MM.1S (cell line): ENCODE results near the gene CPEB4.

ENCODE experiments used
- DNase-seq: peaks from one replicate; pipeline ENCODE4 v3.0.0-alpha.2; 2015
- H2AFZ ChIP-seq: fragments of 300-600 bp; sonication (generic); 2 replicates; pipeline ENCODE4 v1.6.0; 2016; ENCODE audit warnings: antibody characterized with exemption, low read length
- H3F3A ChIP-seq: fragments of 300-600 bp; sonication (generic); 2 replicates; pipeline ENCODE4 v1.6.1; 2016; ENCODE audit warnings: mild to moderate bottlenecking, antibody characterized with exemption, low read length, moderate library complexity, mixed read lengths; ENCODE audit not compliant: insufficient read depth
- H3K27ac ChIP-seq: fragments of 300-600 bp; sonication (generic); 2 replicates; pipeline ENCODE4 v1.5.1; 2016; ENCODE audit warnings: mild to moderate bottlenecking, low read length
- H3K27me3 ChIP-seq: fragments of 300-600 bp; sonication (generic); replicated peaks from 2 replicates; pipeline ENCODE4 v1.6.0; 2016; ENCODE audit warnings: low read length; ENCODE audit not compliant: insufficient read depth
- H3K36me3 ChIP-seq: fragments of 300-600 bp; sonication (generic); replicated peaks from 2 replicates; pipeline ENCODE4 v1.6.1; 2016; ENCODE audit warnings: mild to moderate bottlenecking, low read length, mixed read lengths; ENCODE audit not compliant: insufficient read depth
- H3K4me1 ChIP-seq: fragments of 300-600 bp; sonication (generic); 2 replicates; pipeline ENCODE4 v1.6.1; 2016; ENCODE audit warnings: low read length, mixed read lengths
- H3K4me2 ChIP-seq: fragments of 300-600 bp; sonication (generic); 2 replicates; pipeline ENCODE4 v1.6.0; 2016; ENCODE audit warnings: low read depth, low read length
- H3K4me3 ChIP-seq: fragments of 300-600 bp; sonication (generic); 2 replicates; pipeline ENCODE4 v1.5.1; 2016; ENCODE audit warnings: low read length, mixed read lengths
- H3K79me2 ChIP-seq: fragments of 300-600 bp; sonication (generic); 2 replicates; pipeline ENCODE4 v1.6.1; 2016; ENCODE audit warnings: mixed run types, low read length, mixed read lengths
- H3K9ac ChIP-seq: fragments of 300-600 bp; sonication (generic); 2 replicates; pipeline ENCODE4 v1.6.1; 2016; ENCODE audit warnings: low read length, mixed read lengths
- H3K9me2 ChIP-seq: fragments of 300-600 bp; sonication (generic); replicated peaks from 2 replicates; pipeline ENCODE4 v1.6.1; 2016; ENCODE audit warnings: mild to moderate bottlenecking, low read length, mixed read lengths; ENCODE audit not compliant: insufficient read depth
- H3K9me3 ChIP-seq: fragments of 300-600 bp; sonication (generic); replicated peaks from 2 replicates; pipeline ENCODE4 v1.6.1; 2016; ENCODE audit warnings: mild to moderate bottlenecking, low read length, mixed read lengths; ENCODE audit not compliant: insufficient read depth
- H4K20me1 ChIP-seq: fragments of 300-600 bp; sonication (generic); 2 replicates; pipeline ENCODE4 v1.6.1; 2016; ENCODE audit warnings: mild to moderate bottlenecking, low read length, moderate library complexity, mixed read lengths; ENCODE audit not compliant: insufficient read depth
- CTCF ChIP-seq: fragments of 300-600 bp; sonication (generic); IDR thresholded peaks from 2 replicates; pipeline ENCODE4 v1.5.1; 2016; ENCODE audit warnings: antibody characterized with exemption, low read length, mixed read lengths
- EZH2 ChIP-seq: fragments of 300-600 bp; sonication (generic); optimal IDR thresholded peaks from 2 replicates; pipeline ENCODE3; 2017; ENCODE audit warnings: low read depth, mild to moderate bottlenecking, antibody characterized with exemption, low read length, mixed read lengths
- EZH2phosphoT487 ChIP-seq: fragments of 300-600 bp; sonication (generic); IDR thresholded peaks from 2 replicates; pipeline ENCODE4 v1.6.1; 2018; ENCODE audit warnings: antibody characterized with exemption, low read length

Gene CPEB4

GRCh38 chr5:173850659-173851058, 37.5 kb upstream of the CPEB4 start:
- Histone ChIP-seq H3K4me2 (no peak overlapping the region), H3K9me2 (no peaks in the 10 kb centered on the region), H4K20me1 (no peaks in the 10 kb centered on the region), H3K27ac (no peak overlapping the region), H3K4me3 (no peak overlapping the region), H3F3A (peaks cover 8% of the 10 kb centered on the region), H3K36me3 (no peaks in the 10 kb centered on the region), H3K27me3 (no peaks in the 10 kb centered on the region), H3K9ac (no peak overlapping the region), H3K79me2 (no peaks in the 10 kb centered on the region), H3K4me1 (peaks cover 15% of the 10 kb centered on the region), H2AFZ (no peak overlapping the region), H3K9me3 (no peaks in the 10 kb centered on the region)
- TF ChIP-seq CTCF: no peak
- no peak for TF ChIP-seq EZH2
- TF ChIP-seq EZH2phosphoT487: no peak
- DNase-seq: no peak

- Histone ChIP-seq H3F3A (peaks cover 8% of the 10 kb centered on the region), H3K27me3 (no peaks in the 10 kb centered on the region), H4K20me1 (no peaks in the 10 kb centered on the region), H3K9ac (no peak overlapping the region), H3K4me1 (peaks cover 15% of the 10 kb centered on the region), H3K27ac (no peak overlapping the region), H3K79me2 (no peaks in the 10 kb centered on the region), H2AFZ (no peak overlapping the region), H3K9me2 (no peaks in the 10 kb centered on the region), H3K4me3 (no peak overlapping the region), H3K36me3 (no peaks in the 10 kb centered on the region), H3K4me2 (no peak overlapping the region), H3K9me3 (no peaks in the 10 kb centered on the region)
- no peak for DNase-seq
- TF ChIP-seq CTCF (no peak), EZH2 (no peak), EZH2phosphoT487 (no peak)
These were observed 36.4 kb upstream of the CPEB4 start for GRCh38 chr5:173851595-173852243.

GRCh38 chr5:173852790-173853359, 35.3 kb upstream of the CPEB4 start:
- Histone ChIP-seq H3K36me3 (no peaks in the 10 kb centered on the region), H3K27me3 (no peaks in the 10 kb centered on the region), H2AFZ (no peak overlapping the region), H3K4me2 (no peak overlapping the region), H3K4me3 (no peak overlapping the region), H3K9ac (no peak overlapping the region), H3K79me2 (no peaks in the 10 kb centered on the region), H3F3A (peaks cover 8% of the 10 kb centered on the region), H3K4me1 (peaks cover 15% of the 10 kb centered on the region), H4K20me1 (no peaks in the 10 kb centered on the region), H3K27ac (no peak overlapping the region), H3K9me2 (no peaks in the 10 kb centered on the region), H3K9me3 (no peaks in the 10 kb centered on the region)
- no peak for DNase-seq
- no peak for TF ChIP-seq EZH2phosphoT487
- TF ChIP-seq EZH2: no peak
- TF ChIP-seq CTCF: no peak
